ENCODE results near the gene KCNK4.

The KCNK4 gene

DNA sequence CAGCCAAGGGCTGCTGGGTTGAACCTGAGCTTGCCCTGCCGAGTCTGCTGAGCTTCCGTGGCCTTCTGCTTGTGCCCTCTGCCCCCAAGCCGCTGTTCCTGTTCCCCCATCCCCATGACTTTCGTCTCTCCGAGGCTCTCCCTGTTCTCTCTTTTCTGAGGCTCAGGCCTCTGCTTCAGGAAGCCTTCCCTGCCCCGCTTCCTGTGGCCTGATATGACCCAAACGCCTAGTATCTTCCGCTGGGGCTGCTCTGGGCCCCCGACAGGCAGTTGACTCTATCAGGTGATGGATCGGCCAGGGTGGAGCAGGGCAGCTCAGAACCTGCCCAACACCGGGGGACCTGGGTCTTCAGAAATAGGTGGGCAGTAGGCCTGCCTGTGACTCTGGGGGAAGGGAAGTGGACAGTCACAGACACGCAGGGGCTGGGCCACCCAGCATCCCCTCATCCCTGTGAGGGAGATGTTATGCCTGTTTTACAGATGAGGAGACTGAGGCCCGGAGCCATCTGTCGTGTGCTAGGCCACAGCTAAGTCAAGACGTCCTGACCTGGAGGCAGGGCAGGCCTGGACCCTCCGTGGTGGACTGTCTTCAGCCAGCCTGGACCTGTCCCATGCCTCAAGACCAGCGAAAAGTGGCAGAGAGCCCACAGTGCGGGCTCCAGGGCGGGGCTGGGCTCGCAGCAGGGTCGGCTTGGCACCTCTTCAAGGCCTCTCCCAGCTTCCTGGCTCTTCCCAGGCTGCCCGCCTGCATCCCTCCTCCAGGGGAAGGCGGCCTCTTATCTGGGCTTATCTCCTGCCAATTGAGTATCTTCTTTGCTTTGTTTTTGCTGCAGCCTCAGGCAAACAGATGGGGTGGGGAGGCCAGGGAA lies 22.8 kb upstream of the KCNK4 start:
- FAIRE-seq (no peak), DNase-seq (ENCODE audit: low spot score) (no peak)

- no peak for FAIRE-seq
- DNase-seq (ENCODE audit: low spot score) = peak; percentile 45
These were observed 22.1 kb upstream of the KCNK4 start for GRCh38 chr11:64268893-64269539.

- FAIRE-seq (no peak), DNase-seq (ENCODE audit: low spot score) (peak; percentile 92)
These were observed 21.4 kb upstream of the KCNK4 start for GRCh38 chr11:64269540-64270220.

- DNase-seq (ENCODE audit: low spot score) (no peak), FAIRE-seq (no peak)
These were observed 15.9 kb upstream of the KCNK4 start for GRCh38 chr11:64275031-64275800.

- FAIRE-seq (no peak), DNase-seq (ENCODE audit: low spot score) (no peak)
These were observed 15.3 kb upstream of the KCNK4 start for GRCh38 chr11:64275841-64276240.

GRCh38 chr11:64276653-64277431 lies 14.3 kb upstream of the KCNK4 start:
- DNase-seq (ENCODE audit: low spot score) = peak; percentile 64
- FAIRE-seq = no peak

DNA sequence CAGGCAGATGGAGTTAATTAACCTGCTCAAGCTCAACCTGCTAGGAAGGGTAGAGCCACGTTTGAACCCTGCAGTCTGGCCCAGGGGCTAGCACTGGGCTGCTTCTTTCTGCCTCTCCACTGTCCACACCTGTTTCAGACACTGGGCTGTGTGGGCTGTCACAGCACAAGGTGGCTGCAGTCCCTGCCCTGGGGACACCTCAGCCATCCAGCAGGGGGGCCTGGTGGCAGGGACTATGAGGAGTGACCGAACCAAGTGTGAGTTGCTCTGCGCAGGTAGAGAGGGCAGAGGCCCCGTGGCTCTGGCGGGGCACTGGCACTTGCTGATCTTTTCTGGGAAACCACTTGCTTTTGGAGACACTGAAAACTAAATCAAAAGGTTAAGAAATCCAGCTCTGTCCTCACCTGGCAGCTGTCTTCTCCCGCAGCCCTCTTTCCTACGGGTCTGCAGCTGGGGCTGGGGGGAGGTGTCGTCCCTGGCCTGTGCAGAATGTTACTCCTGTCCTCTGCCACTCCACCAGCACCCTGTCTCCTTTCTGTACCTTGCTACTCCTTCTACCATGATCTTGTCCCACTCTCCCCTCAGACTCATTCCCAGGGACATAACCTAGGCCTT lies 12.4 kb upstream of the KCNK4 start:
- DNase-seq (ENCODE audit: low spot score) (no peak), FAIRE-seq (no peak)

GRCh38 chr11:64281957-64282770 lies 8.9 kb upstream of the KCNK4 start:
- DNase-seq (ENCODE audit: low spot score) (no peak), FAIRE-seq (no peak)

DNA sequence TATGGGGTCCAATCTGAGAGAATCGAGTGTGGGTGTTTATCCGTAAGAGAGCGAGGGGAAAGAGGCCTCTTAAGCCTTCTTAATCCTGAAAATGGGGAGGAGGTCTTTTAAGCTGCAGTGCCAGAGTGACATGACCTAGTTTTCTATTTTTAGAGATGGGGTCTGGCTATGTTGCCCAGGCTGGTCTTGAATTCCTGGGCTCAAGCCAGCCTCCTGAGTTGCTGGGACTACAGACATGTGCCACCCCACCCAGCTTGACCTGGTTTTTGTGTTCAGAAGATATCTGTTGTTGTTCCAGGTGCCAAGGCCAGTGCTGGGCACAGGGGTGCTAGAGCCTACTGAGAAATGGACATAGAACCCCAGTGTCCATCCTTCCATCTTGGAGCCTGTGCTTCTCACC lies 8.0 kb upstream of the KCNK4 start:
- DNase-seq (ENCODE audit: low spot score) (no peak), FAIRE-seq (no peak)

- DNase-seq (ENCODE audit: low spot score) (peak; percentile 97), FAIRE-seq (peak; percentile 65)
These were observed 6.8 kb upstream of the KCNK4 start, which contains the start of gene BAD for GRCh38 chr11:64284048-64284961. Gene BAD, minus strand, starts transcription at chr11:64284665. Its CDS starts 297 bp downstream, at chr11:64284368.

- FAIRE-seq (peak; percentile 52), DNase-seq (ENCODE audit: low spot score) (peak; percentile 85)
These were observed 5.9 kb upstream of the KCNK4 start, which contains the start of gene GPR137 for GRCh38 chr11:64284962-64285884. Gene GPR137, plus strand, starts transcription at chr11:64285848. Its CDS starts 677 bp downstream, at chr11:64286525.

- no peak for FAIRE-seq
- DNase-seq (ENCODE audit: low spot score) = no peak
These were observed 5.0 kb upstream of the KCNK4 start for GRCh38 chr11:64285885-64286800.

DNA sequence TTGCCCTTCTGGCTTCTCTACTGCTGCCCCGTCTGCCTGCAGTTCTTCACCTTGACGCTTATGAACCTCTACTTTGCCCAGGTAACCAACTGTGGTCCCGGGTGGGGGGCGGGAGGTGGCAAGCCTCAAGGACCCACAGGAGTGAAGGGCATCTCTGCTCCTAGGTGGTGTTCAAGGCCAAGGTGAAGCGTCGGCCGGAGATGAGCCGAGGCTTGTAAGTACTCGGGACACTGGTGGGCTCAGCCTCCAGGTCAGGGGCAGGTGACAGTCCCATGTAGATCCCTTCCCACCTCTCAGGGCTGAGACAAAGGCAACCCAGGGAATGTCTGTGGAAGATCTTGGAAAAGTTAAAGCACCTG lies 4.3 kb upstream of the KCNK4 start:
- FAIRE-seq (no peak), DNase-seq (ENCODE audit: low spot score) (no peak)

GRCh38 chr11:64287676-64288352 lies 3.3 kb upstream of the KCNK4 start:
- no peak for FAIRE-seq
- DNase-seq (ENCODE audit: low spot score) = no peak

- DNase-seq (ENCODE audit: low spot score) (no peak), FAIRE-seq (no peak)
These were observed 2.8 kb upstream of the KCNK4 start for GRCh38 chr11:64288353-64288750.
